Ovary (tissue), 3 donors: ENCODE measurements around the gene KRT83.

Source experiments
- CTCF ChIP-seq, 3 donors: fragments of 450-650 bp in 2 of 3; fragments of 200-600 bp in 1 of 3; IDR thresholded peaks; one replicate each; pipeline versions ENCODE4 v1.5.1 to v1.8.0; 2016 to 2022; ENCODE audit warnings: antibody characterized with exemption in 3 of 3, mild to moderate bottlenecking in 1 of 3
- POLR2A ChIP-seq: fragments of 450-650 bp; IDR thresholded peaks from one replicate; pipeline ENCODE4 v1.6.1; 2017; ENCODE audit warnings: antibody characterized with exemption, mild to moderate bottlenecking, moderate library complexity
- donor health status: DM: no; HTN: no; CAD: no.

- no peak for TF ChIP-seq CTCF (IDR thresholded peaks at IDR 0.05)
- TF ChIP-seq POLR2A = no peak
These were observed 20.2 kb downstream of the KRT83 start for GRCh38 chr12:52300796-52301691.
